Glutamatergic neuron (in vitro differentiated cells): ENCODE results near the gene MYO1H. TPM values are rescaled to one million over a fixed set of nuclear protein-coding genes. Genes with fewer than 3 reads are reported as not detected.

ENCODE experiments used
- DNase-seq: peaks from one replicate; pipeline ENCODE4 v3.0.0; 2022
- H3K27ac Mint-ChIP-seq: one replicate; pipeline ENCODE4 v1.8.0; 2020; ENCODE audit warnings: mild to moderate bottlenecking, mixed read lengths, inconsistent platforms; ENCODE audit not compliant: unreplicated experiment
- H3K27me3 Mint-ChIP-seq: one replicate; pipeline ENCODE4 v1.8.0; 2020; ENCODE audit warnings: mild to moderate bottlenecking, moderate library complexity, mixed read lengths, inconsistent platforms; ENCODE audit not compliant: unreplicated experiment
- H3K36me3 Mint-ChIP-seq: one replicate; pipeline ENCODE4 v1.8.0; 2020; ENCODE audit warnings: mild to moderate bottlenecking, mixed read lengths, inconsistent platforms; ENCODE audit not compliant: unreplicated experiment
- H3K4me1 Mint-ChIP-seq: one replicate; pipeline ENCODE4 v1.8.0; 2020; ENCODE audit warnings: mild to moderate bottlenecking, low read depth, mixed read lengths, inconsistent platforms; ENCODE audit not compliant: unreplicated experiment
- H3K4me3 Mint-ChIP-seq: one replicate; pipeline ENCODE4 v1.8.0; 2020; ENCODE audit warnings: mild to moderate bottlenecking, mixed read lengths, inconsistent platforms; ENCODE audit not compliant: unreplicated experiment
- H3K9me3 Mint-ChIP-seq: one replicate; pipeline ENCODE4 v1.8.0; 2020; ENCODE audit warnings: mild to moderate bottlenecking, moderate library complexity, mixed read lengths, inconsistent platforms; ENCODE audit not compliant: unreplicated experiment
- CTCF ChIP-seq: fragments of 200-600 bp; sonication (generic); IDR thresholded peaks from one replicate; pipeline ENCODE4 v1.5.0; 2021; ENCODE audit not compliant: partially characterized antibody, unreplicated experiment
- total RNA-seq: library from RNA; stranded (reverse); fragmentation: NEBNext Ultra II Directional; extraction: Animal tissue kit (Norgen Biotek cat#: 25700); gene quantifications from one replicate; pipeline ENCODE4 v1.2.1, GENCODE V29; 2021; ENCODE audit not compliant: unreplicated experiment

Gene MYO1H
- total RNA-seq, 1 donor from 2014 or later, result 0.27 TPM

- H3K27me3 Mint-ChIP-seq, result peaks cover 2% of the 10 kb centered on the region
- peaks cover 5% of the 10 kb centered on the region for H3K9me3 Mint-ChIP-seq
- peaks cover 57% of the 10 kb centered on the region for H3K4me1 Mint-ChIP-seq
- DNase-seq, result no peak
- H3K27ac Mint-ChIP-seq, result peak overlapping the region; percentile 30
- no peaks in the 10 kb centered on the region for H3K36me3 Mint-ChIP-seq
- H3K4me3 Mint-ChIP-seq, result peak overlapping the region; percentile 44
- no peak for TF ChIP-seq CTCF
Measured at GRCh38 chr12:109463756-109464155, 116.1 kb downstream of the MYO1H start.

DNA sequence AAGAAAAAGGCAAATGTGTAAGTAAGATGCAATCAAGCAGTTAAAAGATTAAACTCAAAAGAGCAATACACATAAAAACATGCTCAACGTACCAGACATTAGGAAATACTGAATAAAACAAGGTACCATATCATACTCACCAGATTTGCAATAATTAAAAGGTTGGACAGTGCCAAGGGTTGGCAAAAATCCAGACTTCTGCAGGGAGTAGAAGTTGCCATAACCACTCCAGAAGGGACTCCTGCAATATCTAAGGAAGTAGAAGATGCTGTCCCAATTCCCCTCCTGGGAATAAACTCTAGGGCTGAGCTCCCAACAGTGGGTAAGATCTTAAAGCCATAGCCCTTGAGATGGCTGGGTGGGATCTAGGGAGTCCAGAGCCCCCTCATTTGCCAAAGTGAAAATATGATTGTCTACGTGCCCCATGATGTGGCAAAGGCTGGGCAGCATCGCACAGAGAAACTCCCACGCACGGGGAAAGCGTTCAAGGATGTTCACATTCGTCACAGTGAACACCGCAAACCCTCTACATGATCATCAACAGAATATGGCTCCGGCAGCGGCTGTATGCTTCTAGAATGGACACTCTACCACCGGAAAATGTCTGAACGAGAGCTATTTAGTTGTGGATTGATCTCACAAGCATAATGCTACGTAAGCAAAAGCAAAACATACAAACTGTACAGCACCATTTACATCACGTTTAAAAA lies 117.1 kb downstream of the MYO1H start:
- TF ChIP-seq CTCF, result no peak
- Mint-ChIP-seq H3K36me3 (no peaks in the 10 kb centered on the region), H3K27me3 (peaks cover 2% of the 10 kb centered on the region), H3K4me3 (no peak overlapping the region), H3K27ac (no peak overlapping the region), H3K9me3 (peaks cover 4% of the 10 kb centered on the region), H3K4me1 (peaks cover 47% of the 10 kb centered on the region)
- no peak for DNase-seq

DNA sequence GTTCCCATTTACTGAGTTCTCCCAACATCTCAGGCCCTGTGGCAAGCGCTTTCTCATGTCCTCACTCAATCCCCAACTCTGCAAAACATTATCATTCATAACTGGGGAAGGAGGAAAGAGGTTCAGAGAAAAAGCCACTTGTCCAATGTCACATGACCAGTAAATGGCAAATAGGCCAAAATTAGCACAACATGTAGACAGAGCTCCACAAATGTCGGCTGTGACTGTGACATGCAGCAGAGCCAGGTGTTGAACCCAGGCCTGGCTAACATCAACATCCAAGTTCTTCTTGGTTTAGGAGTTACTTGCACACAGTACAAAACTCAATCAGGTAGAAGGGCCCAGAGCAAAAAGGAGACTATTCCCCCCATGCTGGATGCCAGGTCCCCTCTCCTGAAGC lies 118.6 kb downstream of the MYO1H start:
- H3K4me1 Mint-ChIP-seq, result peaks cover 44% of the 10 kb centered on the region

GRCh38 chr12:109466821-109467220 lies 119.1 kb downstream of the MYO1H start:
- Mint-ChIP-seq H3K4me1 (peaks cover 41% of the 10 kb centered on the region), H3K27me3 (peaks cover 2% of the 10 kb centered on the region), H3K27ac (no peak overlapping the region), H3K9me3 (peaks cover 4% of the 10 kb centered on the region), H3K4me3 (no peak overlapping the region), H3K36me3 (no peaks in the 10 kb centered on the region)
- DNase-seq, result no peak
- TF ChIP-seq CTCF, result no peak

More for the DNA sequence above, 118.6 kb downstream of the MYO1H start:
- H3K36me3 Mint-ChIP-seq, result no peaks in the 10 kb centered on the region
- TF ChIP-seq CTCF, result no peak
- peaks cover 4% of the 10 kb centered on the region for H3K9me3 Mint-ChIP-seq
- H3K27ac Mint-ChIP-seq, result no peak overlapping the region
- peaks cover 2% of the 10 kb centered on the region for H3K27me3 Mint-ChIP-seq
- H3K4me3 Mint-ChIP-seq, result no peak overlapping the region
- no peak for DNase-seq

- TF ChIP-seq CTCF, result no peak
- Mint-ChIP-seq H3K9me3 (peaks cover 2% of the 10 kb centered on the region), H3K27me3 (peaks cover 2% of the 10 kb centered on the region), H3K27ac (no peak overlapping the region), H3K4me3 (no peak overlapping the region), H3K4me1 (peaks cover 28% of the 10 kb centered on the region), H3K36me3 (no peaks in the 10 kb centered on the region)
- no peak for DNase-seq
Measured at GRCh38 chr12:109467978-109468676, 120.4 kb downstream of the MYO1H start.
